HFFc6 (cell line): ENCODE results near the gene ARHGAP45. TPM values are rescaled to one million over a fixed set of nuclear protein-coding genes. Genes with fewer than 3 reads are reported as not detected.

Source experiments
- DNase-seq: peaks from one replicate; pipeline ENCODE4 v3.0.0-alpha.2; 2018
- H3K27ac Mint-ChIP-seq: 2 replicates; pipeline ENCODE4 v1.8.0; 2020; ENCODE audit warnings: mild to moderate bottlenecking, mixed read lengths
- H3K27me3 Mint-ChIP-seq: 2 replicates; pipeline ENCODE4 v1.8.0; 2021; ENCODE audit warnings: mild to moderate bottlenecking, moderate library complexity, mixed read lengths; ENCODE audit not compliant: insufficient read depth
- H3K36me3 Mint-ChIP-seq: 2 replicates; pipeline ENCODE4 v1.8.0; 2021; ENCODE audit warnings: low read depth, mixed read lengths
- H3K4me1 Mint-ChIP-seq: 2 replicates; pipeline ENCODE4 v1.8.0; 2020; ENCODE audit warnings: low read depth, mixed read lengths
- H3K4me3 Mint-ChIP-seq: 2 replicates; pipeline ENCODE4 v1.8.0; 2020; ENCODE audit warnings: mild to moderate bottlenecking, moderate library complexity, mixed read lengths
- H3K9me3 Mint-ChIP-seq: 2 replicates; pipeline ENCODE4 v1.8.0; 2020; ENCODE audit warnings: mild to moderate bottlenecking, mixed read lengths
- total RNA-seq, 6 experiments: library from RNA; stranded (reverse); fragmentation: NEBNext Ultra II Directional; extraction: Animal tissue kit (Norgen Biotek cat#: 25700); gene quantifications; 2 replicates in 1 of 6; 3 replicates in 5 of 6; pipeline ENCODE4 v1.2.3, GENCODE V29; 2021
- TF ChIP-seq, protein P1 (sequence below): fragments of 200-600 bp; sonication (generic); IDR thresholded peaks from 2 replicates; pipeline ENCODE4 v1.5.0; 2021; ENCODE audit warnings: antibody characterized with exemption, mild to moderate bottlenecking

ARHGAP45 gene
- total RNA-seq, 6 experiments from 2014 or later: 0.28 to 0.74 (median 0.60) TPM

DNA sequence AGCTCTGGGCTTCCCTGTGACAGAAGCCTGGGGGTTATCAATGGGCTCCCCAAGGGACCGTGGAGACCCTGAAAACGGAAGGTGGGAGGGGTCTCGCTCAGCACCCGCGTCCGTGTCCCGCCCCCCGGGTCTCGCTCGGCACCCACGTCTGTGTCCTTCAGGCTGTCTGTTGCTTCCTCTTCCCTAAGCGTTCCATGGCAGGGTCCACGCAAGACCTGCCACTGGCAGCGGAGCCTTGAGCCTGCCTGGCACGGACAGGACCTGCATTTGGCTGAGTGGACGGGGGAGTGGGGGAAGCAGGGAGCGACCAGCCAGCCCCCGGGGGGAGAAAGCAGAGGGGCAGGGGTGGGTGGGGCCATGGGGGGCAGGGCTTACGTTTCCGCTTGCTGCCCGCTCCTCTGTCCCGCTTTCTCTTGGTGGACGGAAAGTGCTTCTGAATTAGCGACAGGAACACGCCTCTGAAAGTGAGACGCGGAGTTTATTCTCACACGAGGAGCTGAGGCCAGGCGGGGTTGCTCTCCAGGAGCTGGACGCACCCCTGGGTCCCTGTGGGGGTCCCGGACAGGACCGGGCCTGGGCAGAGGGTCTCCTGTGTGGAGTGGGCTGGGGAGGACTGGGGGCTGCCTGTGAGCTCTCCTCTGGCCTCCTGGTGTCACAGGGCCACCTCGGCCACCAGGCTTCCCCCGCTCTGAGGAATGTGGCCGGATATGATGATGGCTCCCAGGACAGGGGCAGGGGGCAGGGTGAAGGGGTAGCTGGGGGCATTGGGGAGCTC is 48.9 kb downstream of the ARHGAP45 start:
- Mint-ChIP-seq H3K9me3 (no peaks in the 10 kb centered on the region), H3K36me3 (no peaks in the 10 kb centered on the region), H3K27me3 (peaks cover 5% of the 10 kb centered on the region), H3K4me1 (no peaks in the 10 kb centered on the region), H3K27ac (no peak overlapping the region), H3K4me3 (no peak overlapping the region)
- TF ChIP-seq, protein P1, sequence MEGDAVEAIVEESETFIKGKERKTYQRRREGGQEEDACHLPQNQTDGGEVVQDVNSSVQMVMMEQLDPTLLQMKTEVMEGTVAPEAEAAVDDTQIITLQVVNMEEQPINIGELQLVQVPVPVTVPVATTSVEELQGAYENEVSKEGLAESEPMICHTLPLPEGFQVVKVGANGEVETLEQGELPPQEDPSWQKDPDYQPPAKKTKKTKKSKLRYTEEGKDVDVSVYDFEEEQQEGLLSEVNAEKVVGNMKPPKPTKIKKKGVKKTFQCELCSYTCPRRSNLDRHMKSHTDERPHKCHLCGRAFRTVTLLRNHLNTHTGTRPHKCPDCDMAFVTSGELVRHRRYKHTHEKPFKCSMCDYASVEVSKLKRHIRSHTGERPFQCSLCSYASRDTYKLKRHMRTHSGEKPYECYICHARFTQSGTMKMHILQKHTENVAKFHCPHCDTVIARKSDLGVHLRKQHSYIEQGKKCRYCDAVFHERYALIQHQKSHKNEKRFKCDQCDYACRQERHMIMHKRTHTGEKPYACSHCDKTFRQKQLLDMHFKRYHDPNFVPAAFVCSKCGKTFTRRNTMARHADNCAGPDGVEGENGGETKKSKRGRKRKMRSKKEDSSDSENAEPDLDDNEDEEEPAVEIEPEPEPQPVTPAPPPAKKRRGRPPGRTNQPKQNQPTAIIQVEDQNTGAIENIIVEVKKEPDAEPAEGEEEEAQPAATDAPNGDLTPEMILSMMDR: no peak
- no peak for DNase-seq

DNA sequence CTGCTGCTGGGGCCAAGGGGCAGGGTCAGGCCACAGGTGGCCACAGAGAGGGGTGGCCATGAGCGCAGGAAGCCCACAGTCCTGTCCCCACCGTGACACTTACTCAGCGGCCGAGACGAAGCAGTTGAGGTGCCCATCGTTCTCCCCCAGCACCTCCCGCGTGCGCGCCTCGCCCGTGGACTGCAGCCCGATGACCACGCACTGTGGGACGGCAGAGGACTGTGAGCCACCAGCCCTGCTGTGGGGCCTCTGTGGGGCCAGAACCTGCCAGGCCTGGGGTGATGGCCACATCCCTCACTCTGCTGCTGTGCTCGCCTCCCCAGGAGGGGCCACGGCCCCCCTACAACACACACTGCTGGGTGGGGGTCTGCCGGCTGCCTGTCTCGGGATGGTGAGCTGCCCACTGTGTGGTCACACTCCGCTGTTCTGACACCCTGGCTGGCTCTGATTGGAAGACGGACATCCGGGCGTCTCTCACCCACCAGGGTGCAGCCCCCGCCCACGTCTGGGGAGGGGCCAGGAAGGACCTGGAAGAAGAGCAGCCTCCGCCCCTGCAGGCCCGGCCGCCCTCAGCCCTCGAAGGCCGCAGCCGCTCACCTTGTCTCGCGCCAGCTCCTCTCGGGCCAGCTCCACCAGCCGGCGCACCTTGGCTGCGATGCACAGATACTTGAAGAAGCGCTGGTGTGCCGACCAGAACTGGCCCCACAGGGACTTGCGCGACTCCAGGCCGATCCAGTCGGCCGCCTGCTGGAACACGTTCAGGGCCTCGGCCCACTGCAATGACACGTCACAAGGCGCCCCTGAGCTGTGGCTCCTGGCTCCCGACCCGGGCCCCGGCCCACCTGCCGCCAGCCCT is 50.0 kb downstream of the ARHGAP45 start:
- Mint-ChIP-seq H3K9me3 (no peaks in the 10 kb centered on the region), H3K27ac (no peak overlapping the region), H3K36me3 (peaks cover 8% of the 10 kb centered on the region), H3K4me3 (no peak overlapping the region), H3K27me3 (peaks cover 5% of the 10 kb centered on the region), H3K4me1 (no peaks in the 10 kb centered on the region)
- TF ChIP-seq, protein P1: no peak
- DNase-seq: no peak

DNA sequence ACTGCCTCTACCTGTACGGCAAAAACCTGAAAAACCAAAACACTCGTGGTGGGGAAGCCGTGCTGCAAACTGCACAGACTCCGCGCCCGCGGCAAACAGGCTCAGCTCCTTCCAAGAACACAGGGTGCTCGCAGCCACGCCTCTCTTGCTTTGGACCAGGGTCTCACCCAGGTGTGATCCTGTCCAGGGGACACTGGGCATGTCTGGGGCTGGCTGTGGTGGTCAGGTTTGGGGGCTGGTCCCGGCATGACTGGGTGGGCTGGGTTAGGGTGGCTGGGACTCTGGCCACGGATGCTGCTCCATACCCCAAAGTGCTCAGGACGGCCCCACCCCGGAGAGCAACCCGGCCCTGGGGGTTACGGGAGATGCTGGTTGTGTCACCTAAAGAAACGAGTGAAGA is 50.7 kb downstream of the ARHGAP45 start:
- no peak for DNase-seq
- Mint-ChIP-seq H3K27me3 (peaks cover 4% of the 10 kb centered on the region), H3K4me3 (no peak overlapping the region), H3K27ac (no peak overlapping the region), H3K4me1 (no peaks in the 10 kb centered on the region), H3K36me3 (peaks cover 8% of the 10 kb centered on the region), H3K9me3 (no peaks in the 10 kb centered on the region)
- TF ChIP-seq, protein P1: no peak

DNA sequence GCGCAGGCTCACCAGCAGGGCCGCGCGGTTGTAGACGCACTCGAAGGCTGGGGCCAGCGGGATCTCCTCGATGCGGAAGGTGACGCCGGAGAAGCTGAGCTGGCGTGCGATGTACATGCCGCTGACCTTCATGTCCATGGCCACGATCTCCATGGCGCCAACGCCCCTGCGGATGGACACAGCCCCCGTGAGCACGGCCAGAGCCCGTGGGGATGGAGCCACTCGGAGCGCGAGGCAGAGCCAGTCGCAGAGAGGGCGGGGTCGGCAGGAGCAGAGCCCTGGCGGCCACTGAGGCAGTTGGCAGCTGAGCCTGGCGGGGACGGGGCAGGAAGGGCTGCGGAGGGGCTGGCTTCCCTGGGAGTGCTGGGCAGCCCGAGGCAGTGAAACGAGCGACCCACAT is 52.0 kb downstream of the ARHGAP45 start:
- no peak overlapping the region for H3K4me3 Mint-ChIP-seq
- no peak overlapping the region for H3K27ac Mint-ChIP-seq
- TF ChIP-seq, protein P1: no peak
- no peaks in the 10 kb centered on the region for H3K4me1 Mint-ChIP-seq
- DNase-seq: no peak
- H3K9me3 Mint-ChIP-seq: no peaks in the 10 kb centered on the region
- peaks cover 3% of the 10 kb centered on the region for H3K27me3 Mint-ChIP-seq
- peaks cover 15% of the 10 kb centered on the region for H3K36me3 Mint-ChIP-seq

DNA sequence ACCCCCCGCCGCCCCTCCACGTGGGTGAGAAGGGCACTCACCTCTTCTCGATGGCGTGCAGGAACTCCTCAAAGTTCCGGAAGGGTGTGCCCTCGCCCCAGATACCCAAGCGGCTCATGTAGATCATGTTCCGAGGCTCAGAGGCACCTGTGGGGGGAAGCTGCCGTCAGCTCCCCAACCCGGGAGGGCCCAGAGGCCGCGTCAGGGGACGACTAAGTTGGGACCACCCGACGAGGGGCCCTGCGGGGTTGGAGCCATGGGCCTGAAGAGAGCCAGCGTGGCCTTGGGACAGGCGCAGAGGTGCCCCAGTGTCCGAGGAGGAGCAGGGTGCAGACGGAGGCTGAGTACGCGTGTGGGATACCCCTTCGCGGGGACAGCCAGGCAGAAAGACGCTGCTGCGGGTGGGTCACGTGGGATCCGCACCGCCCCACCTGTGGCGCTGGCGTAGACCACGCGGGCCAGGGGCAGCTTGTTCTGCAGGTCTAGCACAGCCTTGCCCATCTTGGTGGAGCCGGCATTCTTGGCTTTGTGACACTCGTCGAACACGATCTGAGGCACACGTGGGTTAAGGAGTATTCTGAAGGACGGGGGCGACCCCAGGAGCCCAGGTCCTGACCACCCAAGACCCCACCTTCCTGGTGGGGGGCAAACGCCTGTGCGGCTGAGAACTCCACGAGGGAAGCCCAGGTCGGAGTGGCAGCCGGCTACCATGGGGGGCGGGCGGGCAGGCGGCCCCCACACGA is 52.7 kb downstream of the ARHGAP45 start:
- peaks cover 15% of the 10 kb centered on the region for H3K36me3 Mint-ChIP-seq
- TF ChIP-seq, protein P1: no peak
- H3K27me3 Mint-ChIP-seq: peaks cover 3% of the 10 kb centered on the region
- no peaks in the 10 kb centered on the region for H3K4me1 Mint-ChIP-seq
- no peaks in the 10 kb centered on the region for H3K9me3 Mint-ChIP-seq
- no peak for DNase-seq
- no peak overlapping the region for H3K27ac Mint-ChIP-seq
- no peak overlapping the region for H3K4me3 Mint-ChIP-seq
